Nephron (organoid): ENCODE results near the gene CRYGB.
A peak's percentile ranks its signal among the peaks of the same experiment; 100 is the strongest.

Experiments
- H3K27ac Mint-ChIP-seq, 3 experiments: 2 replicates each; pipeline ENCODE4 v1.8.0; 2020; ENCODE audit warnings: mixed read lengths in 3 of 3, mild to moderate bottlenecking in 2 of 3, moderate library complexity in 1 of 3
- H3K27me3 Mint-ChIP-seq: 2 replicates; pipeline ENCODE4 v1.8.0; 2021; ENCODE audit warnings: low read depth, mild to moderate bottlenecking, moderate library complexity, mixed read lengths
- H3K36me3 Mint-ChIP-seq: 2 replicates; pipeline ENCODE4 v1.8.0; 2020; ENCODE audit warnings: low read depth, mixed read lengths
- H3K4me1 Mint-ChIP-seq: 2 replicates; pipeline ENCODE4 v1.8.0; 2020; ENCODE audit warnings: mixed read lengths
- H3K4me3 Mint-ChIP-seq, 3 experiments: 2 replicates each; pipeline ENCODE4 v1.8.0; 2020; ENCODE audit warnings: mild to moderate bottlenecking in 3 of 3, mixed read lengths in 3 of 3, moderate library complexity in 2 of 3
- H3K9me3 Mint-ChIP-seq: 2 replicates; pipeline ENCODE4 v1.8.0; 2020; ENCODE audit warnings: mixed read lengths
- CTCF ChIP-seq, 3 experiments: fragments of 200-600 bp; sonication (generic); IDR thresholded peaks; one replicate each; pipeline ENCODE4 v1.5.0; 2021; ENCODE audit warnings: antibody characterized with exemption in 3 of 3; ENCODE audit not compliant: unreplicated experiment in 3 of 3

Gene CRYGB

GRCh38 chr2:208136716-208137094, 9.3 kb downstream of the CRYGB start:
- Mint-ChIP-seq H3K4me3 (no peak overlapping the region), H3K27me3 (no peaks in the 10 kb centered on the region), H3K9me3 (no peaks in the 10 kb centered on the region), H3K27ac (peak overlapping the region in 2 of 3 experiments; percentile 6 to 28), H3K4me1 (peaks cover 12% of the 10 kb centered on the region), H3K36me3 (no peaks in the 10 kb centered on the region)
- no peak for TF ChIP-seq CTCF (IDR thresholded peaks at IDR 0.05; ENCODE audit: unreplicated experiment in 3 of 3)

GRCh38 chr2:208135794-208136715, 9.9 kb downstream of the CRYGB start:
- Mint-ChIP-seq H3K9me3 (no peaks in the 10 kb centered on the region), H3K27ac (peak overlapping the region in 2 of 3 experiments; percentile 6 to 28), H3K4me3 (no peak overlapping the region), H3K36me3 (no peaks in the 10 kb centered on the region), H3K4me1 (peaks cover 12% of the 10 kb centered on the region), H3K27me3 (no peaks in the 10 kb centered on the region)
- no peak for TF ChIP-seq CTCF (IDR thresholded peaks at IDR 0.05; ENCODE audit: unreplicated experiment in 3 of 3)

- H3K9me3 Mint-ChIP-seq = no peaks in the 10 kb centered on the region
- no peaks in the 10 kb centered on the region for H3K27me3 Mint-ChIP-seq
- no peak for TF ChIP-seq CTCF (IDR thresholded peaks at IDR 0.05; ENCODE audit: unreplicated experiment in 3 of 3)
- no peak overlapping the region for H3K4me3 Mint-ChIP-seq
- peaks cover 17% of the 10 kb centered on the region for H3K4me1 Mint-ChIP-seq
- H3K27ac Mint-ChIP-seq = no peak overlapping the region
- no peaks in the 10 kb centered on the region for H3K36me3 Mint-ChIP-seq
Measured at GRCh38 chr2:208134928-208135586, 10.9 kb downstream of the CRYGB start.

GRCh38 chr2:208130712-208131110, 15.2 kb downstream of the CRYGB start:
- Mint-ChIP-seq H3K27ac (peak overlapping the region in 2 of 3 experiments; percentile 0 to 4), H3K9me3 (no peaks in the 10 kb centered on the region), H3K36me3 (no peaks in the 10 kb centered on the region)

More at GRCh38 chr2:208130712-208131110, 15.2 kb downstream of the CRYGB start:
- no peaks in the 10 kb centered on the region for H3K27me3 Mint-ChIP-seq
- H3K4me1 Mint-ChIP-seq = peaks cover 10% of the 10 kb centered on the region
- no peak overlapping the region for H3K4me3 Mint-ChIP-seq
- TF ChIP-seq CTCF (IDR thresholded peaks at IDR 0.05; ENCODE audit: unreplicated experiment in 3 of 3) = no peak
